ENCODE data around the gene CFP. TPM values are rescaled to one million over a fixed set of nuclear protein-coding genes. Genes with fewer than 3 reads are reported as not detected.

CFP gene
- total and polyA plus RNA-seq, 4 donors, result 11.3 to 88.8 (median 23.0) TPM

- 74 to 86% methylated on average over 3 of the region's 3 CpGs for WGBS, 2 donors
- H3K36me3 ChIP-seq (ENCODE audit: control insufficient read depth in 4 of 4, insufficient read depth in 4 of 4, low read length in 4 of 4), result no peaks in the 10 kb centered on the region
- peaks cover 0 to 4% (median 0%) of the 10 kb centered on the region in 4 donors for H3K9me3 ChIP-seq (ENCODE audit: control insufficient read depth in 4 of 4, insufficient read depth in 3 of 4, low read length in 3 of 4)
- no peak for TF ChIP-seq CTCF (IDR thresholded peaks at IDR 0.05; ENCODE audit: control extremely low read depth, extremely low read depth)
- peaks cover 0 to 20% (median 3%) of the 10 kb centered on the region in 5 donors for H3K4me1 ChIP-seq (ENCODE audit: control insufficient read depth in 5 of 5, insufficient read depth in 5 of 5, low read length in 5 of 5)
- no peaks in the 10 kb centered on the region for H3K27me3 ChIP-seq (ENCODE audit: control insufficient read depth in 3 of 3, insufficient read depth in 3 of 3, low read length in 2 of 3)
- DNase-seq (no peak), ATAC-seq (ENCODE audit: insufficient read depth, low FRiP score) (no peak)
- peak overlapping the region in 1 of 2 donors; percentile 15 for H3K27ac ChIP-seq (ENCODE audit: low read depth in 1 of 2, low read length in 1 of 2)
- H3K4me3 ChIP-seq, result no peak overlapping the region
- no peak overlapping the region for H3K9ac ChIP-seq (ENCODE audit: insufficient read depth in 1 of 2, low read length in 2 of 2)
Measured at GRCh38 chrX:47577901-47578300, 51.8 kb downstream of the CFP start.

- WGBS, 2 donors, result 70 to 71% methylated on average over 9 of the region's 9 CpGs
- ATAC-seq (ENCODE audit: insufficient read depth, low FRiP score), result no peak
- no peak for DNase-seq
- Histone ChIP-seq H3K27ac (ENCODE audit: low read depth in 1 of 2, low read length in 1 of 2) (no peak overlapping the region), H3K27me3 (ENCODE audit: control insufficient read depth in 3 of 3, insufficient read depth in 3 of 3, low read length in 2 of 3) (no peaks in the 10 kb centered on the region), H3K9ac (ENCODE audit: insufficient read depth in 1 of 2, low read length in 2 of 2) (no peak overlapping the region), H3K9me3 (ENCODE audit: control insufficient read depth in 4 of 4, insufficient read depth in 3 of 4, low read length in 3 of 4) (peaks cover 0 to 4% (median 0%) of the 10 kb centered on the region in 4 donors), H3K4me3 (no peak overlapping the region), H3K36me3 (ENCODE audit: control insufficient read depth in 4 of 4, insufficient read depth in 4 of 4, low read length in 4 of 4) (no peaks in the 10 kb centered on the region), H3K4me1 (ENCODE audit: control insufficient read depth in 5 of 5, insufficient read depth in 5 of 5, low read length in 5 of 5) (peaks cover 0 to 20% (median 3%) of the 10 kb centered on the region in 5 donors)
- TF ChIP-seq CTCF (IDR thresholded peaks at IDR 0.05; ENCODE audit: control extremely low read depth, extremely low read depth), result no peak
Measured at GRCh38 chrX:47577424-47577823, 52.3 kb downstream of the CFP start.

- Histone ChIP-seq H3K27ac (ENCODE audit: low read depth in 1 of 2, low read length in 1 of 2) (no peak overlapping the region), H3K36me3 (ENCODE audit: control insufficient read depth in 4 of 4, insufficient read depth in 4 of 4, low read length in 4 of 4) (peaks cover 0 to 4% (median 0%) of the 10 kb centered on the region in 4 donors), H3K9me3 (ENCODE audit: control insufficient read depth in 4 of 4, insufficient read depth in 3 of 4, low read length in 3 of 4) (peaks cover 0 to 5% (median 0%) of the 10 kb centered on the region in 4 donors), H3K27me3 (ENCODE audit: control insufficient read depth in 3 of 3, insufficient read depth in 3 of 3, low read length in 2 of 3) (no peaks in the 10 kb centered on the region), H3K9ac (ENCODE audit: insufficient read depth in 1 of 2, low read length in 2 of 2) (no peak overlapping the region), H3K4me3 (no peak overlapping the region), H3K4me1 (ENCODE audit: control insufficient read depth in 5 of 5, insufficient read depth in 5 of 5, low read length in 5 of 5) (peaks cover 0 to 15% (median 0%) of the 10 kb centered on the region in 5 donors)
- ATAC-seq (ENCODE audit: insufficient read depth, low FRiP score), result no peak
- DNase-seq, result no peak
- TF ChIP-seq CTCF (IDR thresholded peaks at IDR 0.05; ENCODE audit: control extremely low read depth, extremely low read depth), result no peak
- 86 to 97% methylated on average over 20 of the region's 20 CpGs for WGBS, 2 donors
Measured at GRCh38 chrX:47576021-47576898, 53.5 kb downstream of the CFP start.

Data from lung (tissue), 12 donors.